Left ventricle myocardium inferior (tissue), 1 donor: ENCODE results near the gene ADAMTS2. TPM values are rescaled to one million over a fixed set of nuclear protein-coding genes. Genes with fewer than 3 reads are reported as not detected.

ENCODE experiments used
- DNase-seq: peaks from one replicate; pipeline ENCODE4 v3.0.0-alpha.2; 2020
- H3K27ac ChIP-seq: fragments of 200-600 bp; replicated peaks from 2 replicates; pipeline ENCODE4 v1.8.0; 2021
- H3K27me3 ChIP-seq: fragments of 200-600 bp; 2 replicates; pipeline ENCODE4 v1.8.0; 2021; ENCODE audit warnings: low read depth
- H3K36me3 ChIP-seq: fragments of 200-600 bp; 2 replicates; pipeline ENCODE4 v1.8.0; 2021
- H3K4me1 ChIP-seq: fragments of 200-600 bp; 2 replicates; pipeline ENCODE4 v1.8.0; 2021
- H3K4me3 ChIP-seq: fragments of 200-600 bp; 2 replicates; pipeline ENCODE4 v1.8.0; 2021; ENCODE audit warnings: mild to moderate bottlenecking, moderate library complexity
- H3K9me3 ChIP-seq: fragments of 200-600 bp; replicated peaks from 2 replicates; pipeline ENCODE4 v1.8.0; 2021
- CTCF ChIP-seq: fragments of 200-600 bp; IDR thresholded peaks from 2 replicates; pipeline ENCODE4 v1.8.0; 2021; ENCODE audit warnings: antibody characterized with exemption, mild to moderate bottlenecking, borderline replicate concordance
- intact Hi-C: fragments of 100-400 bp; cut with micrococcal nuclease; formaldehyde crosslinking; loops from one replicate; pipeline ENCODE4 v1.11.0; 2022
- total RNA-seq: library from RNA; stranded (reverse); fragmentation: NEBNext Ultra II Directional; extraction: Animal tissue kit (Norgen Biotek cat#: 25700); gene quantifications from one replicate; pipeline ENCODE4 v1.2.1, GENCODE V29; 2021
- donor health status: DM: no; HTN: yes; CAD: no; lungs with severe emphysema.

The ADAMTS2 gene
- total RNA-seq, 1 donor from 2014 or later: 4.6 TPM

GRCh38 chr5:179377421-179378115, 32.3 kb upstream of the ADAMTS2 start:
- H3K4me3 ChIP-seq: no peak overlapping the region
- intact Hi-C loops: no loop called here

DNA sequence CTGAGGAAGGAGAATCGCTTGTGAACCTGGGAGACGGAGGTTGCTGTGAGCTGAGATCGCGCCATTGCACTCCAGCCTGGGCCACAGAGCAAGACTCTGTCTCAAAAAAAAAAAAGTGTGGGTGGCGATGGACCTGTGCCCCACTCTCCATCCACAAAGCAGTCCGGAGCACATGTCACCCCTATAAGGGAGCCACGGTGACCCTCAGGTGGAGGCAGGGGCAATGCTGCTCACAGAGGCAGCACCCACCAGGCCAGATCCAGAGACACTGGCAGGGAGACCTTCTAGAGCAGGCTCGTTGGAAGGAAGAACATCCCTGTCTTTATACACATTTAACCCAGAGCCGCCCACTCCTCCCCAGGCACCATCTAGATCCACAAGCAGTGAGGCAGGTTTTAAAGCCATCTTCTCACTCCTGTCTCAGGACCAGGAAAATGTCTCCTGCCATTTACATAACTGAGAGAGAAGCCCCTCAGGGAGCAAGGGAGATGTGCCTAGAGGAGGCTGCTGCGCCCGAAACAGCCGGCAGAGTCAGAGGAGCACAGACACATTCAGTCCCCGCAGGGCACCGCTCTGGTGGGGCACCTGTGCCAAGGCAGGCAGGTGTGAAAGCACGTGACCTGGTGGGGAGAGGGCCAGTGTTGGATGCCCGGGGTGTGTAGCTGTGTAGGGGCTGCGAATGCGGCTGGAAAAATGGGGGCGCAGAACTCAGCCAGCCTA, 31.6 kb upstream of the ADAMTS2 start:
- DNase-seq: no peak
- H3K27me3 ChIP-seq: peaks cover 6% of the 10 kb centered on the region
- no peak overlapping the region for H3K27ac ChIP-seq
- H3K36me3 ChIP-seq: no peaks in the 10 kb centered on the region
- intact Hi-C loops: no loop called here
- H3K9me3 ChIP-seq: no peaks in the 10 kb centered on the region
- H3K4me1 ChIP-seq: no peaks in the 10 kb centered on the region
- H3K4me3 ChIP-seq: no peak overlapping the region
- TF ChIP-seq CTCF: no peak

More at GRCh38 chr5:179377421-179378115, 32.3 kb upstream of the ADAMTS2 start:
- no peaks in the 10 kb centered on the region for H3K4me1 ChIP-seq
- no peaks in the 10 kb centered on the region for H3K9me3 ChIP-seq
- H3K27ac ChIP-seq: no peak overlapping the region
- TF ChIP-seq CTCF: no peak
- no peaks in the 10 kb centered on the region for H3K36me3 ChIP-seq
- peaks cover 6% of the 10 kb centered on the region for H3K27me3 ChIP-seq
- DNase-seq: no peak

DNA sequence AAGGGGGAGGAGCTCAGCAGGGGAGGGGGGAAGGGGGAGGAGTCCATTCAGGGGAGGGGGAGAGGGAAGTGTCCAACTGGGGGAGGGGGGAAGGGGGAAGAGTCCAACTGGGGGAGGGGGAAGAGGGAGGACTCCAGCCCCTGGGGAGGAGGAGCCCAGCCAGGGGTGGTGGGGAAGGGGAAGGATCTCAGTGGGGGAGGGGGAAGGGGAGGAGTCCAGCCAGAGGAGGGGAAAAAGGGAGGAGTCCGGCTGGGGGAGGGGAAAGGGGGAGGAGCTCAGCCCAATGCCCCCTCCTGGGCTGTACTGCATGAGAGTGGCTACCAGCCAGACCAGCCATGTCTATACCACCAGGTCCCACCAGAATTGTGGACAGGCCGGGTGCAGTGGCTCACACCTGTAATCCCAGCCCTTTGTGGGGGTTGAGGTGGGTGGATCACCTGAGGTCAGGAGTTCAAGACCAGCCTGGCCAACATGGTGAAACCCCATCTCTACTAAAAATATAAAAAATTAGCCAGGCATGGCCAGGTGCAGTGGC, 30.6 kb upstream of the ADAMTS2 start:
- intact Hi-C loops: no loop called here
- H3K4me3 ChIP-seq: no peak overlapping the region
- peaks cover 6% of the 10 kb centered on the region for H3K27me3 ChIP-seq
- H3K4me1 ChIP-seq: no peaks in the 10 kb centered on the region
- H3K36me3 ChIP-seq: no peaks in the 10 kb centered on the region
- no peak overlapping the region for H3K27ac ChIP-seq
- no peaks in the 10 kb centered on the region for H3K9me3 ChIP-seq
- no peak for TF ChIP-seq CTCF
- DNase-seq: no peak

- Histone ChIP-seq H3K27me3 (peaks cover 6% of the 10 kb centered on the region), H3K4me1 (no peaks in the 10 kb centered on the region), H3K9me3 (no peaks in the 10 kb centered on the region), H3K4me3 (no peak overlapping the region), H3K36me3 (no peaks in the 10 kb centered on the region), H3K27ac (no peak overlapping the region)
- no peak for DNase-seq
- intact Hi-C loops: no loop called here
- no peak for TF ChIP-seq CTCF
Measured at GRCh38 chr5:179375236-179375685, 30.0 kb upstream of the ADAMTS2 start.

GRCh38 chr5:179374506-179375235, 29.4 kb upstream of the ADAMTS2 start:
- H3K9me3 ChIP-seq: no peaks in the 10 kb centered on the region
- H3K27me3 ChIP-seq: peaks cover 6% of the 10 kb centered on the region
- intact Hi-C loops: no loop called here
- TF ChIP-seq CTCF: no peak
- no peak overlapping the region for H3K4me3 ChIP-seq
- H3K27ac ChIP-seq: no peak overlapping the region
- no peaks in the 10 kb centered on the region for H3K36me3 ChIP-seq
- no peak for DNase-seq
- no peaks in the 10 kb centered on the region for H3K4me1 ChIP-seq
